Astrocyte (in vitro differentiated cells and primary cell): ENCODE results near the gene PDSS2. TPM values are rescaled to one million over a fixed set of nuclear protein-coding genes. Genes with fewer than 3 reads are reported as not detected.

Experiments used
- DNase-seq: peaks from one replicate; pipeline ENCODE4 v3.0.0-alpha.2; 2010; ENCODE audit warnings: low read depth
- FAIRE-seq: peaks from 2 replicates; lab custom pipeline; 2011; peaks lifted over from hg19 to GRCh38; lab: Jason Lieb, UNC
- H2AFZ ChIP-seq: 2 replicates; pipeline ENCODE4 v1.6.0; 2012; ENCODE audit warnings: low read depth, low read length, inconsistent platforms
- H3K27ac ChIP-seq: 2 replicates; pipeline ENCODE4 v1.5.1; 2011; ENCODE audit warnings: low read depth, low read length, inconsistent platforms
- H3K27me3 ChIP-seq: 2 replicates; pipeline ENCODE4 v1.6.0; 2011; ENCODE audit warnings: low read length, inconsistent platforms; ENCODE audit not compliant: insufficient read depth
- H3K36me3 ChIP-seq: 2 replicates; pipeline ENCODE4 v1.5.1; 2011; ENCODE audit warnings: low read length, inconsistent platforms; ENCODE audit not compliant: insufficient read depth
- H3K4me1 ChIP-seq: 2 replicates; pipeline ENCODE4 v1.5.1; 2011; ENCODE audit warnings: low read length, inconsistent platforms; ENCODE audit not compliant: insufficient read depth
- H3K4me2 ChIP-seq: 2 replicates; pipeline ENCODE4 v1.6.0; 2012; ENCODE audit warnings: low read length, inconsistent platforms
- H3K4me3 ChIP-seq: 2 replicates; pipeline ENCODE4 v1.5.1; 2011; ENCODE audit warnings: low read depth, mild to moderate bottlenecking, low read length, inconsistent platforms; ENCODE audit not compliant: insufficient read depth
- H3K79me2 ChIP-seq: 2 replicates; pipeline ENCODE4 v1.6.0; 2012; ENCODE audit warnings: mild to moderate bottlenecking, low read length, inconsistent platforms; ENCODE audit not compliant: insufficient read depth
- H3K9ac ChIP-seq: 2 replicates; pipeline ENCODE4 v1.6.0; 2012; ENCODE audit warnings: mild to moderate bottlenecking, low read length, inconsistent platforms
- H3K9me3 ChIP-seq: 2 replicates; pipeline ENCODE4 v1.5.1; 2012; ENCODE audit warnings: low read depth, mild to moderate bottlenecking, low read length, inconsistent platforms; ENCODE audit not compliant: insufficient read depth
- H4K20me1 ChIP-seq: 2 replicates; pipeline ENCODE4 v1.6.0; 2012; ENCODE audit warnings: low read length, inconsistent platforms; ENCODE audit not compliant: insufficient read depth
- H3K27ac Mint-ChIP-seq: one replicate; pipeline ENCODE4 v1.8.0; 2021; ENCODE audit warnings: mild to moderate bottlenecking, mixed read lengths; ENCODE audit not compliant: unreplicated experiment
- H3K27me3 Mint-ChIP-seq: one replicate; pipeline ENCODE4 v1.8.0; 2021; ENCODE audit warnings: low read depth, mixed read lengths; ENCODE audit not compliant: unreplicated experiment
- H3K36me3 Mint-ChIP-seq: one replicate; pipeline ENCODE4 v1.8.0; 2021; ENCODE audit warnings: low read depth, mixed read lengths; ENCODE audit not compliant: unreplicated experiment
- H3K4me1 Mint-ChIP-seq: one replicate; pipeline ENCODE4 v1.8.0; 2021; ENCODE audit warnings: low read depth, mixed read lengths; ENCODE audit not compliant: unreplicated experiment
- H3K4me3 Mint-ChIP-seq: one replicate; pipeline ENCODE4 v1.8.0; 2021; ENCODE audit warnings: mild to moderate bottlenecking, moderate library complexity, mixed read lengths; ENCODE audit not compliant: unreplicated experiment
- H3K9me3 Mint-ChIP-seq: one replicate; pipeline ENCODE4 v1.8.0; 2021; ENCODE audit warnings: mild to moderate bottlenecking, mixed read lengths; ENCODE audit not compliant: unreplicated experiment
- EZH2 ChIP-seq: IDR thresholded peaks from 2 replicates; pipeline ENCODE4 v1.6.1; 2012; ENCODE audit warnings: mild to moderate bottlenecking, low read length, inconsistent platforms; ENCODE audit not compliant: insufficient read depth
- total RNA-seq: library from RNA; stranded (reverse); gene quantifications from 2 replicates; pipeline ENCODE4 v1.2.1, GENCODE V29; 2021
- TF ChIP-seq, protein P1 (sequence below): IDR thresholded peaks from 2 replicates; pipeline ENCODE4 v1.5.1; 2011; ENCODE audit warnings: low read depth, mild to moderate bottlenecking, inconsistent platforms, low read length, moderate library complexity; ENCODE audit not compliant: insufficient read depth

PDSS2 gene
- total RNA-seq, 1 donor from 2014 or later = 7.7 TPM

DNA sequence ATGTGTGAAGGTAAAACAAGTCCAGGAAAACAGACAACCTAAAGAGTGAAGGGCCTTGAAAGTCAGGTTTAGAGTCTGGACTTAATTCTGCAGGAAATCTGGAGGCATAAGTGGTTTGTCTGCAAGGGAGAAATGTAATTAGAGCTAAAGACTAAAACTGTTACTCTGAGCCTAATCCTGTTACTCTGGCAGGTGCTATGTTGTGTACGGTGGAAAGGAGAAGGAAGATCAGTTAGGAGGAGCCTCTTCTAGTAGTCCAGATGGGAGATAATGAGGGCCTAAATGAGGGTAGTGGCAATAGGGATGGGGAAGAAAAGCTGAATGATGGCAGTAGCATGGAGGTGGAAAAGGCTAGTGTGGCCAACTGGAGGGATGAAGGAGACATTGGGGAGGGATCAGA is 118.5 kb downstream of the PDSS2 start:
- H3K9ac ChIP-seq = no peak overlapping the region
- H3K4me1 ChIP-seq = peaks cover 3% of the 10 kb centered on the region
- no peak overlapping the region for H3K4me2 ChIP-seq
- H2AFZ ChIP-seq = no peak overlapping the region
- no peak overlapping the region for H3K4me3 ChIP-seq
- H3K27ac Mint-ChIP-seq = no peak overlapping the region
- no peaks in the 10 kb centered on the region for H3K79me2 ChIP-seq
- H3K27me3 Mint-ChIP-seq = no peaks in the 10 kb centered on the region
- H3K36me3 ChIP-seq = no peaks in the 10 kb centered on the region
- TF ChIP-seq EZH2 = no peak
- TF ChIP-seq, protein P1, sequence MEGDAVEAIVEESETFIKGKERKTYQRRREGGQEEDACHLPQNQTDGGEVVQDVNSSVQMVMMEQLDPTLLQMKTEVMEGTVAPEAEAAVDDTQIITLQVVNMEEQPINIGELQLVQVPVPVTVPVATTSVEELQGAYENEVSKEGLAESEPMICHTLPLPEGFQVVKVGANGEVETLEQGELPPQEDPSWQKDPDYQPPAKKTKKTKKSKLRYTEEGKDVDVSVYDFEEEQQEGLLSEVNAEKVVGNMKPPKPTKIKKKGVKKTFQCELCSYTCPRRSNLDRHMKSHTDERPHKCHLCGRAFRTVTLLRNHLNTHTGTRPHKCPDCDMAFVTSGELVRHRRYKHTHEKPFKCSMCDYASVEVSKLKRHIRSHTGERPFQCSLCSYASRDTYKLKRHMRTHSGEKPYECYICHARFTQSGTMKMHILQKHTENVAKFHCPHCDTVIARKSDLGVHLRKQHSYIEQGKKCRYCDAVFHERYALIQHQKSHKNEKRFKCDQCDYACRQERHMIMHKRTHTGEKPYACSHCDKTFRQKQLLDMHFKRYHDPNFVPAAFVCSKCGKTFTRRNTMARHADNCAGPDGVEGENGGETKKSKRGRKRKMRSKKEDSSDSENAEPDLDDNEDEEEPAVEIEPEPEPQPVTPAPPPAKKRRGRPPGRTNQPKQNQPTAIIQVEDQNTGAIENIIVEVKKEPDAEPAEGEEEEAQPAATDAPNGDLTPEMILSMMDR = no peak
- no peaks in the 10 kb centered on the region for H3K27me3 ChIP-seq
- no peaks in the 10 kb centered on the region for H3K9me3 Mint-ChIP-seq
- no peaks in the 10 kb centered on the region for H4K20me1 ChIP-seq
- no peaks in the 10 kb centered on the region for H3K36me3 Mint-ChIP-seq
- H3K4me1 Mint-ChIP-seq = peaks cover 3% of the 10 kb centered on the region
- no peak overlapping the region for H3K27ac ChIP-seq
- H3K4me3 Mint-ChIP-seq = no peak overlapping the region
- no peaks in the 10 kb centered on the region for H3K9me3 ChIP-seq
- FAIRE-seq (no peak), DNase-seq (no peak)

GRCh38 chr6:107337191-107337741 is 122.1 kb downstream of the PDSS2 start:
- H3K9me3 Mint-ChIP-seq = no peaks in the 10 kb centered on the region

DNA sequence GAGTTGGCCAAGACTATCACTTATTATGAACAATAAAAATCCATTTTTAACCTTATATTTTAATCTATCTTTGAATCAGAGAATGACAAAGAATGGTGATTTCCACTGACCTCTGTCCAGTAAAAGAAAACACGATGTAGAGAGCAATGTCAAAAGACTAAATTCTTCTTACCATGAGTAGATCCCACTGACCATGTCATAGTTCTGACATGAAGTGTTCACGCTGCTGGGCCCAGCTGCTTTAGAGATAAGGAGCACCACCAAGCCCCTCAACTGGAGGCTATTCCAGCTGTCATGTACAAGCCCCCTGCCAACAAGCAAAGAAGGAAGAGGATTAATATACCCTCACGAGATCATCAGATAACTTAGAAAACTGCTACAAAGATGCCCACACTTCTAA is 125.3 kb downstream of the PDSS2 start:
- Histone ChIP-seq H3K27ac (no peak overlapping the region), H3K79me2 (no peaks in the 10 kb centered on the region), H3K9me3 (no peaks in the 10 kb centered on the region), H4K20me1 (no peaks in the 10 kb centered on the region), H2AFZ (no peak overlapping the region), H3K4me2 (no peak overlapping the region), H3K9ac (no peak overlapping the region), H3K4me3 (no peak overlapping the region), H3K4me1 (peaks cover 8% of the 10 kb centered on the region), H3K27me3 (no peaks in the 10 kb centered on the region), H3K36me3 (no peaks in the 10 kb centered on the region)
- no peaks in the 10 kb centered on the region for H3K9me3 Mint-ChIP-seq
- no peaks in the 10 kb centered on the region for H3K27me3 Mint-ChIP-seq
- H3K4me1 Mint-ChIP-seq = peaks cover 5% of the 10 kb centered on the region
- TF ChIP-seq, protein P1 = no peak
- no peak for TF ChIP-seq EZH2
- DNase-seq = no peak
- no peaks in the 10 kb centered on the region for H3K36me3 Mint-ChIP-seq
- H3K4me3 Mint-ChIP-seq = no peak overlapping the region
- no peak overlapping the region for H3K27ac Mint-ChIP-seq
- FAIRE-seq = no peak

More at GRCh38 chr6:107337191-107337741, 122.1 kb downstream of the PDSS2 start:
- Histone ChIP-seq H3K4me2 (no peak overlapping the region), H3K27me3 (no peaks in the 10 kb centered on the region), H3K27ac (no peak overlapping the region), H3K4me1 (peaks cover 3% of the 10 kb centered on the region), H3K36me3 (no peaks in the 10 kb centered on the region), H3K9me3 (no peaks in the 10 kb centered on the region), H4K20me1 (no peaks in the 10 kb centered on the region), H3K4me3 (no peak overlapping the region), H3K79me2 (no peaks in the 10 kb centered on the region), H2AFZ (no peak overlapping the region), H3K9ac (no peak overlapping the region)
- no peak overlapping the region for H3K27ac Mint-ChIP-seq
- H3K27me3 Mint-ChIP-seq = no peaks in the 10 kb centered on the region
- H3K4me3 Mint-ChIP-seq = no peak overlapping the region
- H3K36me3 Mint-ChIP-seq = no peaks in the 10 kb centered on the region
- peaks cover 3% of the 10 kb centered on the region for H3K4me1 Mint-ChIP-seq
- DNase-seq = no peak
- TF ChIP-seq, protein P1 = no peak
- TF ChIP-seq EZH2 = no peak
- FAIRE-seq = no peak
